Measurements from ENCODE around the gene STK10. TPM values are rescaled to one million over a fixed set of nuclear protein-coding genes. Genes with fewer than 3 reads are reported as not detected.

The STK10 gene
- total RNA-seq, 1 donor from 2014 or later, result 60.2 TPM

DNA sequence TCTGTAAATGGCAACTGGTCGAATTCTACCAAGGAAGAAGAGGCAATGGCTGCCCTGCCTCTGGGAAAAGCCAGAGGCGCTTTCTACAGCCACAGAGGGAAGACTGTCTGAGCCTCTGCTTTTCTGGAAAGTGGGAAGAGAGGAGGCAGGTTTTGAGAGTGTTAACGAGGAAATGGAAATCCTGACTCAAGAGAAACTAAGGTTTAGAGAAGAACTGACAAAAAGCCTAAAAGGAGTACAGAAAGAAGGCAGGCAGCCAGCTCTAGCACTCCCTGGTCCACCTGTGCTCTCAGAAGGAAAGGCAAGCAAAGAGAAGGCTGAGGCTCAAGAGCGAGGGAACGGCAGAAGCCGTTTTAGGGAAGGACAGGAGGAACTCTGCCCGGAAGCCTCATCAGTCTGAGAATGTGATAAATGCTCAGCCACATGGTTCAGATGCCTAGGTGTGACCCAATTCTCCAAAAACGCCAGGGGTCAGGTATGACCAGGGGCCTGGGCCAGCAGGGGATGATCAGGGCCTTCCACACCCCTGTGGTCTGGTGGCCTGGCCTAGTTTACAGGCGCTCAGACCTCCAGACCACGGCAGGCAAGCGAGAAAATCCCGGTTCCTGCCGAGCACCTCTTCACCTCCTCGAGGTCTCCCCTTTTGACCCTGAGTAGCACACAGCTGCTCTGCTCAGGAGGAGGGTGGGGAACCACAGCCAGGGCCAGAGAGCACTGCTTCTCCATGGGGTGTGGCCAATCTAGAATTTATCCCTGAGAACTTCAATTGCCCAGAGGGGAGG is 101.6 kb downstream of the STK10 start:
- H4K20me1 ChIP-seq (ENCODE audit: insufficient read depth, low read length), result peaks cover 4% of the 10 kb centered on the region
- no peak overlapping the region for H3K27ac Mint-ChIP-seq (ENCODE audit: unreplicated experiment)
- H3K4me1 ChIP-seq (ENCODE audit: insufficient read depth, low read length), result no peaks in the 10 kb centered on the region
- H3K4me1 Mint-ChIP-seq (ENCODE audit: low read depth, unreplicated experiment), result no peaks in the 10 kb centered on the region
- FAIRE-seq, result no peak
- no peak overlapping the region for H3K27ac ChIP-seq (ENCODE audit: low read depth, low read length)
- no peak for DNase-seq (ENCODE audit: low read depth)
- H3K9ac ChIP-seq (ENCODE audit: low read length), result no peak overlapping the region
- TF ChIP-seq, protein P1, sequence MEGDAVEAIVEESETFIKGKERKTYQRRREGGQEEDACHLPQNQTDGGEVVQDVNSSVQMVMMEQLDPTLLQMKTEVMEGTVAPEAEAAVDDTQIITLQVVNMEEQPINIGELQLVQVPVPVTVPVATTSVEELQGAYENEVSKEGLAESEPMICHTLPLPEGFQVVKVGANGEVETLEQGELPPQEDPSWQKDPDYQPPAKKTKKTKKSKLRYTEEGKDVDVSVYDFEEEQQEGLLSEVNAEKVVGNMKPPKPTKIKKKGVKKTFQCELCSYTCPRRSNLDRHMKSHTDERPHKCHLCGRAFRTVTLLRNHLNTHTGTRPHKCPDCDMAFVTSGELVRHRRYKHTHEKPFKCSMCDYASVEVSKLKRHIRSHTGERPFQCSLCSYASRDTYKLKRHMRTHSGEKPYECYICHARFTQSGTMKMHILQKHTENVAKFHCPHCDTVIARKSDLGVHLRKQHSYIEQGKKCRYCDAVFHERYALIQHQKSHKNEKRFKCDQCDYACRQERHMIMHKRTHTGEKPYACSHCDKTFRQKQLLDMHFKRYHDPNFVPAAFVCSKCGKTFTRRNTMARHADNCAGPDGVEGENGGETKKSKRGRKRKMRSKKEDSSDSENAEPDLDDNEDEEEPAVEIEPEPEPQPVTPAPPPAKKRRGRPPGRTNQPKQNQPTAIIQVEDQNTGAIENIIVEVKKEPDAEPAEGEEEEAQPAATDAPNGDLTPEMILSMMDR (IDR thresholded peaks at IDR 0.05; ENCODE audit: insufficient read depth, low read depth, low read length), result no peak
- TF ChIP-seq EZH2 (IDR thresholded peaks at IDR 0.05; ENCODE audit: insufficient read depth, low read length), result no peak
- H3K9me3 ChIP-seq (ENCODE audit: insufficient read depth, low read depth, low read length), result no peaks in the 10 kb centered on the region
- no peaks in the 10 kb centered on the region for H3K36me3 ChIP-seq (ENCODE audit: insufficient read depth, low read length)
- peaks cover 33% of the 10 kb centered on the region for H3K36me3 Mint-ChIP-seq (ENCODE audit: low read depth, unreplicated experiment)
- no peaks in the 10 kb centered on the region for H3K27me3 ChIP-seq (ENCODE audit: insufficient read depth, low read length)
- H3K4me3 Mint-ChIP-seq (ENCODE audit: unreplicated experiment), result no peak overlapping the region
- no peaks in the 10 kb centered on the region for H3K9me3 Mint-ChIP-seq (ENCODE audit: unreplicated experiment)
- no peak overlapping the region for H2AFZ ChIP-seq (ENCODE audit: low read depth, low read length)
- H3K4me3 ChIP-seq (ENCODE audit: insufficient read depth, low read depth, low read length), result no peak overlapping the region
- H3K79me2 ChIP-seq (ENCODE audit: insufficient read depth, low read length), result no peaks in the 10 kb centered on the region
- no peaks in the 10 kb centered on the region for H3K27me3 Mint-ChIP-seq (ENCODE audit: low read depth, unreplicated experiment)
- no peak overlapping the region for H3K4me2 ChIP-seq (ENCODE audit: low read length)

DNA sequence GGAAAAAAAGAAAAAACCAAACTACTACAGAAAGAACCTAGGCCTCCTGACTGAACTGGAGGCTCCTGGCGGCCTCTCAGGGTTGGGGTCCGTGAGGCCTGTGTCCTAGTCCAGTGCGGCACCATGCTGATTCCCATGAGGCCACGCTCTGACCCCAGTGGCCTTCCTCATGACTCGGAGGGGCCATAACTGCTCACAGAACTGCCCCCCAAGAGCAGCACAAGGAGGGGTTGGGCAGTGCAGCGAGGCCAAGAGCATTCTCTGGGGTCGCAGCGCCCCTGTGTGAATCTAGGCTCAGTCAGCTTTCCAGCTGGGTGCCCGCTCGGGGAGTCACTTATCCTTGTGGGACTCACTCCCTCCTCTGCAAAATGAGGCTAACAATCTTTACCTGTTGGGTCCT is 102.3 kb downstream of the STK10 start:
- TF ChIP-seq EZH2 (IDR thresholded peaks at IDR 0.05; ENCODE audit: insufficient read depth, low read length), result no peak
- TF ChIP-seq, protein P1 (IDR thresholded peaks at IDR 0.05; ENCODE audit: insufficient read depth, low read depth, low read length), result no peak
- Mint-ChIP-seq H3K9me3 (ENCODE audit: unreplicated experiment) (no peaks in the 10 kb centered on the region), H3K4me3 (ENCODE audit: unreplicated experiment) (no peak overlapping the region), H3K27ac (ENCODE audit: unreplicated experiment) (no peak overlapping the region), H3K27me3 (ENCODE audit: low read depth, unreplicated experiment) (no peaks in the 10 kb centered on the region), H3K4me1 (ENCODE audit: low read depth, unreplicated experiment) (no peaks in the 10 kb centered on the region), H3K36me3 (ENCODE audit: low read depth, unreplicated experiment) (peaks cover 29% of the 10 kb centered on the region)
- DNase-seq (ENCODE audit: low read depth) (no peak), FAIRE-seq (no peak)
- Histone ChIP-seq H3K27ac (ENCODE audit: low read depth, low read length) (no peak overlapping the region), H3K36me3 (ENCODE audit: insufficient read depth, low read length) (no peaks in the 10 kb centered on the region), H3K27me3 (ENCODE audit: insufficient read depth, low read length) (no peaks in the 10 kb centered on the region), H3K4me2 (ENCODE audit: low read length) (no peak overlapping the region), H3K9ac (ENCODE audit: low read length) (no peak overlapping the region), H4K20me1 (ENCODE audit: insufficient read depth, low read length) (peaks cover 4% of the 10 kb centered on the region), H2AFZ (ENCODE audit: low read depth, low read length) (no peak overlapping the region), H3K4me1 (ENCODE audit: insufficient read depth, low read length) (no peaks in the 10 kb centered on the region), H3K4me3 (ENCODE audit: insufficient read depth, low read depth, low read length) (no peak overlapping the region), H3K9me3 (ENCODE audit: insufficient read depth, low read depth, low read length) (no peaks in the 10 kb centered on the region), H3K79me2 (ENCODE audit: insufficient read depth, low read length) (no peaks in the 10 kb centered on the region)

DNA sequence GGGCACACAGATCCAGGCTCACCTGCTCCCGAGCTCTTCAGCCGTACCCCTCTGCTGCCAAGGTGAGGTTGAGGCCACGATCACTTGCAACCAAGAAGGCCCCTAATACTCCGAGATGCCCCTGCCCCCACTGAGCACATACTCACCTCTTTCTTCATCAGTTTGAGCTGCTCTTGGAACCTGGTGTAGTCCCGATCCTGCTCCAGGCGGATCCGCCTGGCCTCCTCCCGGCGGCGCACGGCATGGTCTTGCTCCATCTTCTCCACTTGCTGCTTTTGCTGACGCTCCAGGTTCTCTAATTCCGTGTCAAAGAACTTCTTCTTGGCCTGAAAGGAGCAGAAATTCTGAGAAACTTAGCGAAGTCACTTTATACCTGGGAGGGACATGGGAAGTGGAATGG is 105.8 kb downstream of the STK10 start:
- peaks cover 5% of the 10 kb centered on the region for H4K20me1 ChIP-seq (ENCODE audit: insufficient read depth, low read length)
- peaks cover 29% of the 10 kb centered on the region for H3K36me3 Mint-ChIP-seq (ENCODE audit: low read depth, unreplicated experiment)
- no peak overlapping the region for H2AFZ ChIP-seq (ENCODE audit: low read depth, low read length)
- TF ChIP-seq EZH2 (IDR thresholded peaks at IDR 0.05; ENCODE audit: insufficient read depth, low read length), result no peak
- TF ChIP-seq, protein P1 (IDR thresholded peaks at IDR 0.05; ENCODE audit: insufficient read depth, low read depth, low read length), result no peak
- no peaks in the 10 kb centered on the region for H3K27me3 Mint-ChIP-seq (ENCODE audit: low read depth, unreplicated experiment)
- DNase-seq (ENCODE audit: low read depth), result no peak
- H3K79me2 ChIP-seq (ENCODE audit: insufficient read depth, low read length), result no peaks in the 10 kb centered on the region
- H3K27me3 ChIP-seq (ENCODE audit: insufficient read depth, low read length), result no peaks in the 10 kb centered on the region
- FAIRE-seq, result no peak
- no peaks in the 10 kb centered on the region for H3K4me1 Mint-ChIP-seq (ENCODE audit: low read depth, unreplicated experiment)
- H3K4me3 ChIP-seq (ENCODE audit: insufficient read depth, low read depth, low read length), result no peak overlapping the region
- no peak overlapping the region for H3K9ac ChIP-seq (ENCODE audit: low read length)
- no peaks in the 10 kb centered on the region for H3K9me3 ChIP-seq (ENCODE audit: insufficient read depth, low read depth, low read length)
- H3K4me3 Mint-ChIP-seq (ENCODE audit: unreplicated experiment), result no peak overlapping the region
- H3K4me2 ChIP-seq (ENCODE audit: low read length), result no peak overlapping the region
- H3K36me3 ChIP-seq (ENCODE audit: insufficient read depth, low read length), result peaks cover 8% of the 10 kb centered on the region
- H3K27ac ChIP-seq (ENCODE audit: low read depth, low read length), result no peak overlapping the region
- no peaks in the 10 kb centered on the region for H3K9me3 Mint-ChIP-seq (ENCODE audit: unreplicated experiment)
- H3K4me1 ChIP-seq (ENCODE audit: insufficient read depth, low read length), result peaks cover 12% of the 10 kb centered on the region
- H3K27ac Mint-ChIP-seq (ENCODE audit: unreplicated experiment), result no peak overlapping the region
